Activated CD4-positive, alpha-beta T cell treated with anti-CD3 and anti-CD28 coated beads for 36 hours (primary cell): ENCODE data around the gene TCF4. TPM values are rescaled to one million over a fixed set of nuclear protein-coding genes. Genes with fewer than 3 reads are reported as not detected.

ENCODE experiments used
- ATAC-seq: fragments of 200-7000 bp; cut with Tn5 transposase; one replicate; pipeline ENCODE4 v1.10.0; 2021; ENCODE audit warnings: mild to moderate bottlenecking, moderate library complexity
- CTCF ChIA-PET: fragments of 350-600 bp; sonication (Branson Sonifier 250); formaldehyde crosslinking; loops from one replicate; lab custom pipeline; 2021; ENCODE audit warnings: antibody characterized with exemption; lab: Charles Lee
- POLR2A ChIA-PET: fragments of 350-600 bp; sonication (Branson Sonifier 250); formaldehyde crosslinking; loops from one replicate; lab custom pipeline; 2021; ENCODE audit warnings: antibody characterized with exemption, inconsistent platforms; lab: Charles Lee
- DNase-seq: peaks from one replicate; pipeline ENCODE4 v3.0.0-alpha.2; 2020
- H3K27ac Mint-ChIP-seq: one replicate; pipeline ENCODE4 v1.8.0; 2021; ENCODE audit warnings: mixed read lengths
- H3K27me3 Mint-ChIP-seq: one replicate; pipeline ENCODE4 v1.8.0; 2021; ENCODE audit warnings: mixed read lengths
- H3K36me3 Mint-ChIP-seq: one replicate; pipeline ENCODE4 v1.8.0; 2021; ENCODE audit warnings: low read depth, mixed read lengths
- H3K4me1 Mint-ChIP-seq: one replicate; pipeline ENCODE4 v1.8.0; 2021; ENCODE audit warnings: mixed read lengths
- H3K4me3 Mint-ChIP-seq: one replicate; pipeline ENCODE4 v1.8.0; 2021; ENCODE audit warnings: mild to moderate bottlenecking, moderate library complexity, mixed read lengths
- H3K9me3 Mint-ChIP-seq: one replicate; pipeline ENCODE4 v1.8.0; 2021; ENCODE audit warnings: low read depth, mixed read lengths
- intact Hi-C, 2 experiments: fragments of 100-400 bp; cut with DNase I in 1 of 2; cut with micrococcal nuclease in 1 of 2; formaldehyde crosslinking; loops; one replicate each; pipeline versions ENCODE4 v1.14.2 to v1.15.1; 2022 to 2024; cut with DNase I, micrococcal nuclease
- microRNA-seq: library from miRNA; unstranded; fragments of <30 nt; microRNA quantifications from one replicate; pipeline ENCODE4 v1.2.0, GENCODE V29; 2021; ENCODE audit warnings: borderline replicate concordance
- total RNA-seq, 2 experiments: library from RNA; stranded (reverse); gene quantifications; one replicate each; pipeline ENCODE4 v1.2.3, GENCODE V29; 2021

TCF4 gene
- total RNA-seq, 2 experiments from 2014 or later = 0.69 to 1.9 TPM

GRCh38 chr18:55173291-55173690 is 414.7 kb downstream of the TCF4 start:
- H3K4me3 Mint-ChIP-seq = no peak overlapping the region
- intact Hi-C loops = no loop called here
- H3K36me3 Mint-ChIP-seq = no peaks in the 10 kb centered on the region
- DNase-seq = no peak
- CTCF ChIA-PET = no interaction called here
- H3K9me3 Mint-ChIP-seq = peaks cover 8% of the 10 kb centered on the region
- H3K4me1 Mint-ChIP-seq = no peaks in the 10 kb centered on the region
- no peak overlapping the region for H3K27ac Mint-ChIP-seq
- H3K27me3 Mint-ChIP-seq = no peaks in the 10 kb centered on the region
- POLR2A ChIA-PET = no interaction called here
- no peak for ATAC-seq

Small RNAs within 50 kb of the gene (microRNA-seq; reads per million reads assigned to microRNA genes)
- not detected for gene MIR4529
